ENCODE measurements around the gene FOXL1. TPM values are rescaled to one million over a fixed set of nuclear protein-coding genes. Genes with fewer than 3 reads are reported as not detected.

Gene FOXL1
- total RNA-seq (under 1 TPM; 0.99 TPM), polyA plus RNA-seq (ENCODE audit: insufficient read length in 6 of 6) (1 to 10 TPM; 4.7 to 6.8 (median 5.6) TPM)
- long read RNA-seq, donor 1, transcript FOXL1-201 (1 exons, 3,655 nt): major isoform, 10 of 10 reads
- long read RNA-seq, donor 1, partial matches to known transcripts: 0 of 10 reads
- long read RNA-seq, donor 1, other reads (novel, unspliced or antisense): 0 of 10 reads
- long read RNA-seq, donor 2, transcript FOXL1-201 (1 exons, 3,655 nt): major isoform, 10 of 10 reads
- long read RNA-seq, donor 2, partial matches to known transcripts: 0 of 10 reads
- long read RNA-seq, donor 2, other reads (novel, unspliced or antisense): 0 of 10 reads
- long read RNA-seq, donor 3, transcript FOXL1-201 (1 exons, 3,655 nt): major isoform, 6 of 6 reads
- long read RNA-seq, donor 3, partial matches to known transcripts: 0 of 6 reads
- long read RNA-seq, donor 3, other reads (novel, unspliced or antisense): 0 of 6 reads
- long read RNA-seq, donor 4, partial matches to known transcripts: 0 of 1 reads
- long read RNA-seq, donor 4, other reads (novel, unspliced or antisense): 0 of 1 reads
- long read RNA-seq, donor 5, transcript FOXL1-201 (1 exons, 3,655 nt): major isoform, 8 of 8 reads
- long read RNA-seq, donor 5, partial matches to known transcripts: 0 of 8 reads
- long read RNA-seq, donor 5, other reads (novel, unspliced or antisense): 0 of 8 reads
- long read RNA-seq, donor 6, partial matches to known transcripts: 0 of 4 reads
- long read RNA-seq, donor 6, other reads (novel, unspliced or antisense): 0 of 4 reads
- long read RNA-seq, donor 7, partial matches to known transcripts: 0 of 4 reads
- long read RNA-seq, donor 7, other reads (novel, unspliced or antisense): 0 of 4 reads
- long read RNA-seq, donor 8, partial matches to known transcripts: 0 of 1 reads
- long read RNA-seq, donor 8, other reads (novel, unspliced or antisense): 0 of 1 reads
- long read RNA-seq, donor 9: 0 reads
- long read RNA-seq, donor 10: 0 reads
- long read RNA-seq, donor 11: 0 reads
- long read RNA-seq, donor 12, transcript FOXL1-201 (1 exons, 3,655 nt): major isoform, 6 of 6 reads
- long read RNA-seq, donor 12, partial matches to known transcripts: 0 of 6 reads
- long read RNA-seq, donor 12, other reads (novel, unspliced or antisense): 0 of 6 reads

- intact Hi-C loops (cut with DNase I): no loop called here
- Histone ChIP-seq H3K36me3 (no peaks in the 10 kb centered on the region), H3K4me1 (peaks cover 5 to 19% of the 10 kb centered on the region in 2 donors), H3K4me3 (peak within 1 kb of the TSS in 1 of 2 donors; percentile 22), H3K9me3 (no peaks in the 10 kb centered on the region), H3K27ac (peak within 1 kb of the TSS; percentile 23 to 53), H3K27me3 (peaks cover 51 to 96% of the 10 kb centered on the region in 2 donors)
- DNase-seq (peak in 2 of 4 donors; percentile 85 to 87), ATAC-seq (no peak)
- TF ChIP-seq CTCF (IDR thresholded peaks at IDR 0.05): no peak
These were observed at the start of gene FOXL1 for GRCh38 chr16:86578061-86578599. Gene FOXL1 (plus strand): TSS chr16:86578549. CDS start chr16:86578724, 175 bp downstream.

- no peaks in the 10 kb centered on the region for H3K27me3 ChIP-seq
These were observed 49.2 kb upstream of the FOXL1 start for GRCh38 chr16:86529160-86529559.

GRCh38 chr16:86530251-86531190 is 47.8 kb upstream of the FOXL1 start:
- Histone ChIP-seq H3K4me3 (no peak overlapping the region), H3K27ac (no peak overlapping the region), H3K4me1 (no peaks in the 10 kb centered on the region), H3K9me3 (no peaks in the 10 kb centered on the region), H3K36me3 (peaks cover 0 to 29% of the 10 kb centered on the region in 2 donors), H3K27me3 (no peaks in the 10 kb centered on the region)
- DNase-seq (peak in 1 of 4 donors; percentile 57), ATAC-seq (no peak)
- no peak for TF ChIP-seq CTCF (IDR thresholded peaks at IDR 0.05)
- intact Hi-C loops (cut with DNase I): no loop called here

More at GRCh38 chr16:86529160-86529559, 49.2 kb upstream of the FOXL1 start:
- Histone ChIP-seq H3K4me3 (no peak overlapping the region), H3K9me3 (no peaks in the 10 kb centered on the region), H3K4me1 (no peaks in the 10 kb centered on the region), H3K36me3 (peaks cover 0 to 29% of the 10 kb centered on the region in 2 donors), H3K27ac (no peak overlapping the region)
- no peak for TF ChIP-seq CTCF (IDR thresholded peaks at IDR 0.05)
- no peak for DNase-seq
- no peak for ATAC-seq
- intact Hi-C loops (cut with DNase I): loop anchor here in 1 of 2 donors (10.0 kb wide), 1 partner anchor 704 kb away; no protein-coding TSS in a partner anchor

GRCh38 chr16:86531191-86531545 is 47.2 kb upstream of the FOXL1 start:
- Histone ChIP-seq H3K27me3 (no peaks in the 10 kb centered on the region), H3K27ac (no peak overlapping the region)
- ATAC-seq: peak; percentile 57

More at GRCh38 chr16:86531191-86531545, 47.2 kb upstream of the FOXL1 start:
- peak in 3 of 4 donors; percentile 77 to 93 (median 83) for DNase-seq
- Histone ChIP-seq H3K9me3 (no peaks in the 10 kb centered on the region), H3K4me3 (no peak overlapping the region), H3K4me1 (no peaks in the 10 kb centered on the region), H3K36me3 (peaks cover 0 to 30% of the 10 kb centered on the region in 2 donors)
- intact Hi-C loops (cut with DNase I): no loop called here
- no peak for TF ChIP-seq CTCF (IDR thresholded peaks at IDR 0.05)

All from left lung (tissue), 14 donors.